ENCODE measurements around the gene PCBP4.

GRCh38 chr3:51964521-51964920, 2.7 kb downstream of the PCBP4 start:
- TF ChIP-seq CTCF (IDR thresholded peaks at IDR 0.05 in 4 of 5, conservative IDR thresholded peaks at IDR 0.05 in 1 of 5) (no peak), POLR2A (IDR thresholded peaks at IDR 0.05) (no peak)

Data from gastrocnemius medialis (tissue), 4 donors.